ENCODE data around the gene FOXO4. TPM values are rescaled to one million over a fixed set of nuclear protein-coding genes. Genes with fewer than 3 reads are reported as not detected.

Gene FOXO4
- total RNA-seq, 1 donor from 2014 or later, result 10.6 TPM

GRCh38 chrX:71103110-71103983 is 7.7 kb downstream of the FOXO4 start:
- no peak for DNase-seq (ENCODE audit: low spot score)
- intact Hi-C loops (cut with micrococcal nuclease), result loop anchor here (1.0 to 5.0 kb wide), 3 partner anchors 8 to 429 kb away; partner anchors contain the start of genes IL2RG, MED12 and OGT
- peaks cover 44% of the 10 kb centered on the region for H3K36me3 Mint-ChIP-seq (ENCODE audit: low read depth)

GRCh38 chrX:71105628-71106027 is 10.0 kb downstream of the FOXO4 start:
- peak overlapping the region; percentile 89 for H3K27ac Mint-ChIP-seq
- H3K27me3 Mint-ChIP-seq (ENCODE audit: low read depth), result no peaks in the 10 kb centered on the region
- peak overlapping the region; percentile 17 for H3K4me3 Mint-ChIP-seq (ENCODE audit: low read depth)
- intact Hi-C loops (cut with micrococcal nuclease), result no loop called here
- no peak for DNase-seq (ENCODE audit: low spot score)
- H3K9me3 Mint-ChIP-seq, result no peaks in the 10 kb centered on the region
- peaks cover 67% of the 10 kb centered on the region for H3K36me3 Mint-ChIP-seq (ENCODE audit: low read depth)
- peaks cover 60% of the 10 kb centered on the region for H3K4me1 Mint-ChIP-seq (ENCODE audit: low read depth)

More at GRCh38 chrX:71103110-71103983, 7.7 kb downstream of the FOXO4 start:
- peaks cover 59% of the 10 kb centered on the region for H3K4me1 Mint-ChIP-seq (ENCODE audit: low read depth)
- peak overlapping the region; percentile 92 for H3K27ac Mint-ChIP-seq
- no peaks in the 10 kb centered on the region for H3K27me3 Mint-ChIP-seq (ENCODE audit: low read depth)
- H3K9me3 Mint-ChIP-seq, result no peaks in the 10 kb centered on the region
- H3K4me3 Mint-ChIP-seq (ENCODE audit: low read depth), result peak overlapping the region; percentile 82

GRCh38 chrX:71106427-71106826 is 10.8 kb downstream of the FOXO4 start, which contains the start of gene CXorf65:
TSS of gene CXorf65 (minus strand) at chrX:71106740. CDS start at chrX:71106556, 184 bp downstream.
- Mint-ChIP-seq H3K27me3 (ENCODE audit: low read depth) (no peaks in the 10 kb centered on the region), H3K4me1 (ENCODE audit: low read depth) (peaks cover 61% of the 10 kb centered on the region), H3K36me3 (ENCODE audit: low read depth) (peaks cover 75% of the 10 kb centered on the region), H3K9me3 (no peaks in the 10 kb centered on the region), H3K4me3 (ENCODE audit: low read depth) (peak within 1 kb of the TSS; percentile 100), H3K27ac (peak within 1 kb of the TSS; percentile 89)
- intact Hi-C loops (cut with micrococcal nuclease), result no loop called here
- no peak for DNase-seq (ENCODE audit: low spot score)

DNA sequence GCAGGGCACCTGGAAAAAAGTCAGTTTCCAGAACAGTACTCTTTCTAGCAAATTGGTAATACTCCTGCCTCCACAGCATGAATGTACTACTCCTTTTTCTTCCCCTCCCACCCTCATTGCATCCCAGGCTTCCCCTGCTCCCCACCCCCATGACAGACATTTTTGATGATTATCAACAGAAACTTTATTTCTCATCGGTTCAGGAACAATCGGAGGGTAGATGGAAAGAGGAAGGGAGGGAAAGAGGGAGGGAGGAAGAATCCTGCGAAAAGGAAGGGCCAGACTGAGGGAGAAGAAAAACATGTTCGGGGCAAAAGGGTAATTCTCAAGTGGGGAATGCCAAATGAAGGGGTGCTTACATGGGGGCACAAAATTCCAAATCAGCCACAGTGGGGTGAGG is 11.6 kb downstream of the FOXO4 start:
- no peaks in the 10 kb centered on the region for H3K27me3 Mint-ChIP-seq (ENCODE audit: low read depth)
- DNase-seq (ENCODE audit: low spot score), result no peak
- intact Hi-C loops (cut with micrococcal nuclease), result no loop called here
- no peaks in the 10 kb centered on the region for H3K9me3 Mint-ChIP-seq
- H3K4me1 Mint-ChIP-seq (ENCODE audit: low read depth), result peaks cover 64% of the 10 kb centered on the region
- peak overlapping the region; percentile 85 for H3K27ac Mint-ChIP-seq
- peaks cover 73% of the 10 kb centered on the region for H3K36me3 Mint-ChIP-seq (ENCODE audit: low read depth)
- H3K4me3 Mint-ChIP-seq (ENCODE audit: low read depth), result peak overlapping the region; percentile 100

- peaks cover 62% of the 10 kb centered on the region for H3K4me1 Mint-ChIP-seq (ENCODE audit: low read depth)
- peak; percentile 44 for DNase-seq (ENCODE audit: low spot score)
- no peaks in the 10 kb centered on the region for H3K27me3 Mint-ChIP-seq (ENCODE audit: low read depth)
- peak overlapping the region; percentile 100 for H3K4me3 Mint-ChIP-seq (ENCODE audit: low read depth)
- intact Hi-C loops (cut with micrococcal nuclease), result no loop called here
- peak overlapping the region; percentile 85 for H3K27ac Mint-ChIP-seq
- H3K36me3 Mint-ChIP-seq (ENCODE audit: low read depth), result peaks cover 73% of the 10 kb centered on the region
- no peaks in the 10 kb centered on the region for H3K9me3 Mint-ChIP-seq
These were observed 12.2 kb downstream of the FOXO4 start for GRCh38 chrX:71107762-71108360.

- peaks cover 69% of the 10 kb centered on the region for H3K36me3 Mint-ChIP-seq (ENCODE audit: low read depth)
- H3K9me3 Mint-ChIP-seq, result no peaks in the 10 kb centered on the region
- peaks cover 55% of the 10 kb centered on the region for H3K4me1 Mint-ChIP-seq (ENCODE audit: low read depth)
- peak overlapping the region; percentile 100 for H3K4me3 Mint-ChIP-seq (ENCODE audit: low read depth)
- DNase-seq (ENCODE audit: low spot score), result no peak
- intact Hi-C loops (cut with micrococcal nuclease), result no loop called here
- peak overlapping the region; percentile 85 for H3K27ac Mint-ChIP-seq
- H3K27me3 Mint-ChIP-seq (ENCODE audit: low read depth), result no peaks in the 10 kb centered on the region
These were observed 13.4 kb downstream of the FOXO4 start for GRCh38 chrX:71109051-71109450.

DNA sequence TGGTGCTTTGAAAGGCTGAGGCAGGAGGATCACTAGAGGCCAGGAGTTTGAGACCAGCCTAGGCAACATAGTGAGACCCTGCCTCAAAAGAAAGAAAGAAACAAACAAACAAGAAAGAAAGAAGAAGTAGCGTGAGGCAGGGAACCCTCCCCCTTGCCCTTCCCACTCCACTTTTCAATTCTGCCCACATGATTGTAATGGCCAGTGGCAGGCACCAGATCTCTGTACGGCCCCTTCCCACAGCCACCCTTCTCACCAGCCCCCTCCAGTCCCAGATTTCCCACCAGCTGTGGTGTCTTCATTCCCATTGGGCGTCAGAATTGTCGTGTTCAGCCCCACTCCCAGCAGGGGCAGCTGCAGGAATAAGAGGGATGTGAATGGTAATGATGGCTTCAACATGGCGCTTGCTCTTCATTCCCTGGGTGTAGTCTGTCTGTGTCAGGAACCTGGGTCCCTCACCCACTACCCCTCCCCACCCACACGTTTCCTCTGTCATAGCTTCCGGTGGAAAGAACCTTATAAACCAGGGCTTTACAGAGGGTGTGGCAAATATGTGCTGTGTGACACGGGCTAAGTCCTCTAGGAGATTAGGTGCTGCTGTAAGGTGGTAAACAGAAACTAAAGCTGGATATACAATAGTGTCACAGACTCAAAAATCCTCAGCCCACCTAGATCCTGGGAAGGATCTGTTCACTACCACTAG is 15.6 kb downstream of the FOXO4 start, which contains the start of gene IL2RG:
IL2RG (minus strand) TSS at position 437 of the 703 bp plus-strand sequence; CDS start at position 399, 38 bp downstream.
- no peaks in the 10 kb centered on the region for H3K9me3 Mint-ChIP-seq
- peak within 1 kb of the TSS; percentile 95 for H3K27ac Mint-ChIP-seq
- intact Hi-C loops (cut with micrococcal nuclease), result loop anchor here (1.0 to 10.0 kb wide), 5 partner anchors 8 to 254 kb away; partner anchors contain the start of genes NONO, SNX12 and TAF1
- H3K4me3 Mint-ChIP-seq (ENCODE audit: low read depth), result peak within 1 kb of the TSS; percentile 100
- H3K4me1 Mint-ChIP-seq (ENCODE audit: low read depth), result peaks cover 39% of the 10 kb centered on the region
- H3K36me3 Mint-ChIP-seq (ENCODE audit: low read depth), result peaks cover 50% of the 10 kb centered on the region
- peak; percentile 74 for DNase-seq (ENCODE audit: low spot score)
- no peaks in the 10 kb centered on the region for H3K27me3 Mint-ChIP-seq (ENCODE audit: low read depth)

GRCh38 chrX:71111921-71112431 is 16.3 kb downstream of the FOXO4 start:
- Mint-ChIP-seq H3K9me3 (no peaks in the 10 kb centered on the region), H3K36me3 (ENCODE audit: low read depth) (peaks cover 45% of the 10 kb centered on the region), H3K27ac (peak overlapping the region; percentile 95), H3K27me3 (ENCODE audit: low read depth) (no peaks in the 10 kb centered on the region), H3K4me1 (ENCODE audit: low read depth) (peaks cover 35% of the 10 kb centered on the region), H3K4me3 (ENCODE audit: low read depth) (peak overlapping the region; percentile 100)
- no peak for DNase-seq (ENCODE audit: low spot score)
- intact Hi-C loops (cut with micrococcal nuclease), result loop anchor here (1.0 to 10.0 kb wide), 5 partner anchors 9 to 253 kb away; partner anchors contain the start of genes NONO, SNX12 and TAF1

- H3K27me3 Mint-ChIP-seq (ENCODE audit: low read depth), result no peaks in the 10 kb centered on the region
- no peaks in the 10 kb centered on the region for H3K9me3 Mint-ChIP-seq
- peaks cover 18% of the 10 kb centered on the region for H3K36me3 Mint-ChIP-seq (ENCODE audit: low read depth)
- intact Hi-C loops (cut with micrococcal nuclease), result loop anchor here (10.0 kb wide), 1 partner anchor 247 kb away; the partner anchor contains the start of gene TAF1
- peak overlapping the region; percentile 13 for H3K4me3 Mint-ChIP-seq (ENCODE audit: low read depth)
- H3K27ac Mint-ChIP-seq, result no peak overlapping the region
- H3K4me1 Mint-ChIP-seq (ENCODE audit: low read depth), result peaks cover 18% of the 10 kb centered on the region
- DNase-seq (ENCODE audit: low spot score), result no peak
These were observed 21.7 kb downstream of the FOXO4 start for GRCh38 chrX:71117358-71117757.

DNA sequence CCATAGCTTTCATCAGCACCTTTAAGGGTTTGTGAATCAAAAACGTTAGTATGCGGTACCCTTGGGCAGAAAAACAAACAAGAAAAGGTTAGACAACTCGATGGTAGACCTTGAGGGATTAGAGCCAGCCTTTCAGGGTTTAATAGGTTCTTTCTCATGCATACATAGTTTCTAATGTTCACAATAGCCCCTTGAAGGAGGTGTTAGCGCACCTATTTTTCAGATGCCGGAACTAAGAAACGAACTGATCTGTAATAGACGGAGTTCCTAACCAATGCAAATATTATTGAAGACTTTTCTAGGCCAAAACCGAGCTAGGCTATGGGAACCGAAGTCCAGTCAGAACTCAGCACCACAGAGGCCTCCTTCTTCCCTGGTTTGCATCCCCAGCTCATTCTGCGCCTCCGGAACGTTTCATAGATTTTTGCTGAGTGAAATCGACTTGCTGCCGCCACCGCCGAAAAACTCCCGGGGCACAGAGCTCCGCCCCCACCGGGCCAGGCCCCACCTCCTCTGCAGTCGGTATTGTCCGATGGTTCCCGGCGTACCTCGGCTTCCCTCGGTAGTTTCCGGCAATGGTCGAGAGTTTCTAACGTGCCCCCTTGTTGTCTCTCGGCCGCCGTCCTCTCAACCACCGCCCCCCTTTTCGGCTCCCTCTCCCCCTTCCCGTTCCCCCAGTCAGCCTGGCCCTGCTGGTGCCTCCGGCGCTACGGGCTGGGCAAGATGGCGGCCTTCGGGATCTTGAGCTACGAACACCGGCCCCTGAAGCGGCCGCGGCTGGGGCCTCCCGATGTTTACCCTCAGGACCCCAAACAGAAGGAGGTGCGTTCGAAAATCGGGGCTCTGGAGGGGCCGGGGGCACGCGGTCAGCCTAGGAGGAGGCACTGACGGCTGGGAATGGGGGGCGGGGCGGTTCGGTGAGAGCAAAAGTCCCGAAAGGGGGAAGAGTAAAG is 22.7 kb downstream of the FOXO4 start, which contains the start of gene MED12:
MED12 (plus strand) TSS at position 565 of the 953 bp plus-strand sequence; CDS start at position 724, 159 bp downstream.
- peaks cover 16% of the 10 kb centered on the region for H3K4me1 Mint-ChIP-seq (ENCODE audit: low read depth)
- DNase-seq (ENCODE audit: low spot score), result peak; percentile 74
- H3K27me3 Mint-ChIP-seq (ENCODE audit: low read depth), result no peaks in the 10 kb centered on the region
- no peaks in the 10 kb centered on the region for H3K9me3 Mint-ChIP-seq
- intact Hi-C loops (cut with micrococcal nuclease), result loop anchor here (2.0 to 10.0 kb wide), 2 partner anchors 16 to 246 kb away; partner anchors contain the start of gene TAF1
- peak within 1 kb of the TSS; percentile 83 for H3K27ac Mint-ChIP-seq
- peak within 1 kb of the TSS; percentile 80 for H3K4me3 Mint-ChIP-seq (ENCODE audit: low read depth)
- peaks cover 27% of the 10 kb centered on the region for H3K36me3 Mint-ChIP-seq (ENCODE audit: low read depth)

DNA sequence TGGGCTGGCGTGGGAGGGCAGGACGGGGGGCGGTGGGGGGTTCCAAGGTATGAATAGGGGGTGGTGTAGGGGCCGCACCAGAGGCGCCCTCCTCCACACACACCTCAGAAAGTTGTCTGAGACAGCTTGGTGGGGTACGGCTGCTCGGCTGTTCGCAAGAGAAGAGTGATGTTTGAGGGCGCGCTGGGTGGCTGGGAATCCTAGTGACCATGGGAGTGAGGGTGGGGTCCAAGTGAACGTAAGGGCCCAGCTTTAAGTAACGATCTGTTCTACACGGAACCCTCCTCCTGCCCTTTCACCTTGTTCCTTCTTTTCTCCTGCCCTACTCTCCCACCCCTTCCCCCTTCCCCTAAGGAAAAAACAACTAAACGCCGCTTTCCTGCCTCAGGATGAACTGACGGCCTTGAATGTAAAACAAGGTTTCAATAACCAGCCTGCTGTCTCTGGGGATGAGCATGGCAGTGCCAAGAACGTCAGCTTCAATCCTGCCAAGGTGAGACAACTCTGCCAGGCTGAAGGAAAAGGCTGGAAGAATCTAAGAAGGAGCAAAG is 23.4 kb downstream of the FOXO4 start:
- H3K27ac Mint-ChIP-seq, result peak overlapping the region; percentile 83
- peak overlapping the region; percentile 80 for H3K4me3 Mint-ChIP-seq (ENCODE audit: low read depth)
- H3K9me3 Mint-ChIP-seq, result no peaks in the 10 kb centered on the region
- H3K36me3 Mint-ChIP-seq (ENCODE audit: low read depth), result peaks cover 32% of the 10 kb centered on the region
- peaks cover 13% of the 10 kb centered on the region for H3K4me1 Mint-ChIP-seq (ENCODE audit: low read depth)
- intact Hi-C loops (cut with micrococcal nuclease), result loop anchor here (2.0 to 10.0 kb wide), 2 partner anchors 16 to 246 kb away; partner anchors contain the start of gene TAF1
- no peak for DNase-seq (ENCODE audit: low spot score)
- H3K27me3 Mint-ChIP-seq (ENCODE audit: low read depth), result no peaks in the 10 kb centered on the region

All from activated T-helper 2 cell treated with anti-CD3 and anti-CD28 coated beads, Interferon-gamma antibody, Interleukin-2, Interleukin-4, amounts not matched to agents 10 μg/mL and 5 μg/mL and 100 μg/mL, durations not matched to agents 14 hours and 24 hours and 36 hours (primary cell).